NCI-H446 treated with DMSO at 0.1 percent for 48 hours (cell line): ENCODE results near the gene CDC5L.
"Not testable (repeated sequence)": the region's sequence is repeated elsewhere in the genome, so short reads cannot be mapped to it uniquely, and the experiment has no call there.

Experiments used
- DNase-seq: peaks from one replicate; lab custom pipeline; 2025; lab: John Stamatoyannopoulos, UW

CDC5L gene

DNA sequence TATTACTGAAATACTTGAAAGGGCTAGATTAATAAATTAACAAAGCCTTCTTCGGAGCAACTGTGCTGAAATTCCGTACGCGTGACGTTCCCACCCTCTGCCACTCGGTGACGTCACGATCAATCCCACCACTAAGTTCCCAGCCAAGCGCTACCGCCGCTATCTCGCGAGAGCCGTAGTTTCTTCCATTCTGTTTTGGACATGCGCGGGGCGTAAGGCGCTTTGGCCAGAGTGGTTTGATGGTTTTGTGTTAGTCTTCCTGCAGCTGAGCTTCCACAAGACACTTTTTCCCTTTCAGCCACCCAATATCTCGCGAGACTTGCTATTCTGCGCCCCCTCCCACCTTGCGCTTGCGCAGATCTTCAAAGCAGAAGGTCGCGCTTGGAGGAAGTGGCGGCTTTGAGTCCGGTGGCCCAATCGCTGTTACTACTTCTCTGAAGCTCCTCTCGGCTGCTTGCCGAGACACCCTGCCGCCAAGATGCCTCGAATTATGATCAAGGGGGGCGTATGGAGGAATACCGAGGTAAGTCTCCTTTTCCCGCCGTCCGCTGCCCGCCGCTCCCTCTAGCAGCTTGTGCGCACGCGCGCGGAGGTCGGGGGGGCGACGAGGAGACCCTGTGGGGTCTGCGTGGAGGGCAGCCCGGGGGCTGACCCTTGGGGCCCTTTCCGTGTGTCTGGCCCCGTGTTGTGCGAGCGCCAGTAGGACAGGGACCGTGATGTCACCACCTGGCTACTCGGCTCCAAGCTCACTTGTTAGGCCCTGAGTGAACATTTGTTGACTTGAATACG is at the start of gene CDC5L:
TSS of gene CDC5L (plus strand) at position 361 of the 789 bp plus-strand sequence. CDS start at position 479, 118 bp downstream.
- DNase-seq: peak; percentile 98

DNA sequence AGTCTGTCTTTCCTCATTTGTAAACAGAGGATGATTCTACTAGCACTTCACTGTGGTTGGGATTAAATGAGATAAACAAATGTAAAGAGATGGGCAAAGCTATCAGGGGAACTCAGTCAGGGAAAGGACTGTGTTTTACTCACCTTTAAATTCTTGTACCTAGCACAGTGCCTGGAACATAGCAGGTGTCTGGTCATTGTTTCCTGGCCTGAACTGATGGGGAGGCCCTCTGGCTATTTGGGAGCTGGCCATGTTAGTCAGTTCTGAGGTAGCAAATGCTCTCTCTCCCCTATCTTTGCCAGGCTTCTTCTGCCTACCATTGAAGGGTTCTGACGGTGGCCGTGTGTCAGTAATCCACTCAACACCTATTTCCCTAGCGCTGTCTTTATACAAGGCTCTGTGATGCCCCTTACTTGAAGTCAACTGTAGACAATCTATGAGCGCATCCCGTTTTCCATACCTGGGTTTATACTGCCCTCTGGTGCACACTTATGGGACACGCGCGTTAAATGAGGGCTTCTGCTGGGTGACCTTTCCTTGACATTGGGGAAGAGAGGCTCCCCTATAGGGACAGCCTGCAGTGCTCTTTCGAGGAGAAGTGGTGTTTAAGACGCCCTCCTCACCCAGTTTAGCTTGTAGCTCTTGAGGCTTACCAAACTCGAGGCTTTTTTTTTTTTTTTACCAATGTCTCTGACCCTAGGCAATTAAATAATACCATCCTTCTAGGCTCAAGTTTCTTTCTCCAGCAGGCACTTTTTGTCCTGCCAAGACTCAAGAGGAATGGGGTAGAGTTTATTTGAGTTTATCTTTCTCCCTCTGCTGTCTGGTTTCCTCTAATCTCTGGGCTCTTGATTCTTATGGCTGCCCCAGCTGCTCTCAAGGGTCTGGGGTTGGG is 49.0 kb upstream of the CDC5L start:
- peak; percentile 43 for DNase-seq

DNA sequence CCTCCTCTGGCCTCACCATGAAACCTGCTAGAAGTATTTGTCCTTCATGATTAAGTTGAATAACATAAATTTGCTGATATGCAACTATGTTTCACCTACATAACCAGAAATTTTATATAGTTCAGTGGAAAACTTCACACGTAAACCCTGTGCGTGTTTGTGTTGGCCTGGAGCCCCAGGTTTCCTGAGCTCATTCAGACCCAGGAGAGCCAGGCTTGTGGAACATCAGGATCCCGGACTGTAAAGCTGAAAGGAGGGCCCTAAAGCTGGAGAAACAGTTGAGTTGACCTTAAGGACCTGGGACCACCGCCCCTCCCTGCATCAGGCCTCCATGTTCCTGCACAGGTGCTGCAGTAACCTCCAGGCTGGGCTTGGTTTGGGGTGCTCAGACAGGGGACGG is 48.2 kb upstream of the CDC5L start:
- DNase-seq: no peak

DNA sequence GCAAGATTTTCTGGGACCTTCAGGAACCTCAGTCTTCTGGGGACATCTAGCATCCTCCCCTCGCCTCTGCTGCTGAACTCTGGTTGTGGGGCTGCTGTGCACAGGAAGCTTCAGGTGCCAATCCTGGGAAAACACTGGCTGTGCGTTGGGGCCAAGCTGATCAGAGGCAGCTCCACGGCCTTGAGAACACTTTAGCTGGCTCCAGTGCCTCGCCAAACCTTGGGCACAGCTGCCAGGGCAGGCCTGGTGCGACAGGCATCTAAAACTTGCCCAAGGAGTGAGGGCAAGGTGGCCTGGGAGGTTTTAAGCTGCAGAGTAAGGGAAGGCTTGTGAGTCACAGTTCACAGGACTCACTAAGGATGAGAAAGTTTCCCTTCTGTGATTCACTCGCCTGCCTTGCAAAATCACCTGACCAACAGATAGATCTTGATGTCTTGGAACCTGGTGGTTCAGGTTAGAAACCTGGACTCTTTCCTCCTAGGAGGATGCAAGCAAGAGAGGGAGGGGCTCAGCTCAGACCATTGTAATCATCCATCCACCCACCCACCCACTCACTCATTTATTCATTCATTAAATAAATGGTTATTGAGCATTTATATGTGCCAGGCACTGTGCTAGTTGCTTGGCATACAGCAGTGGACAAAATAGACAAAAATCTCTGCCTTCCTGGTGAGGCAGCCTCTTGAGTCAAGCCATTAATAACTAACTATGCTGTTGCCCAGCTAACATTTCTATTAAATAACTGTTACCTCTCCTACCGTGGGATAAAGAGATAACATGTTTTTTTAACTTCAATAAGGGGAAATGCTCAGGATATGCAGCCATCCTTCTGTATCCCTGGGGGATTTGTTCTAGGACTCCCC is 47.5 kb upstream of the CDC5L start:
- DNase-seq: no peak

DNA sequence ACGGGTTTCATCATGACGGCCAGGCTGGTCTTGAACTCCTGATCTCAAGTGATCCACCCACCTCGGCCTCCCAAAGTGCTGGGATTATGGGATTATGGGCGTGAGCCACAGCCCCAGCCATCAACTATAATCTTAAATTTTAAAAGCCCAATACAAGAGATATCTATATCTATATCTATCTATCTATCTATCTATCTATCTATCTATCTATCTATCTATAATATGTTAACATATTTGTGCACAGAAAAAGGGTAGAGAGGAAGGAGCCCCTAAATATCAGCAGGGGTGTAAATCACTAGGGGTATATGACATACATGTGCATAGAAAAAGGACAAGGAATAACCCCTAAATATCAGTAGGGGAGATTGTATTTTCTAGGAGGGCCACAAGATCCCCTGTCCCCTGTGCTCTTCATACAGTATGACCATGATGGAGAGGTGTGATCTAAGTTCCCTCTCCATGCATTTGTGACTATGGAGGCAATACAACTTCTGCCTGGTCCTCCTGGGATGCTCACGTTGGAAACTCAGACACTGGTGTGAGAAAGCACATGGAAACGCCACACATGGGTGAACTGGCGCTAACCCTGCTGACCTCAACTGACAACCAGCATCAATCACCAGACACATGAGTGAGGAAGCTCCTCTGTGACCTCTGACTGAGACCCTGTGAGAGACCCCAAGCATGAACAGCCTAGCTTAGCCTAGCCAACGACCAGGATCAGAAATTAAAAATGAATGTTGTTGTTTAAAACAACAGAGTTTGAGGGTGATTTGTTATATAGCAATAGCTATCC is 46.2 kb upstream of the CDC5L start:
- DNase-seq: no peak

DNA sequence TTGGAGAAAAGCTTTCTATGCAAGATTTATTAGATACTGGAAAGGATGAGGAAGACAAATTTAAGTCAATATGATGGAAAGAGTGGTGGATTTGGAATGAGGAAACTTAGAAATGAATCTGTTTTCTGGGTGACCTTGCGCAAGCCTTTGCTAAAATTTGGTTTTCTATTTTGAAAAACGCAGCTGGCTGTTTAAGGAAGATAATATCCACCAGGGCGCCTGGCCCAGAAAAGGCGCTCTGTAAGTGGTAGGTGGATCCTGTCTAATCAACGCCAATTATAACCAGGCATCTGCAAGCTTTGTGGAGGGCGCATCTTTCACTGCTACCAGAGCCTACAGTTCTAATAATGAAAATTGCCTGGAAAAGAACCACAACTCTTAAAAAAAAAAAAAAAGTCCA is 45.5 kb upstream of the CDC5L start:
- DNase-seq: no peak

DNA sequence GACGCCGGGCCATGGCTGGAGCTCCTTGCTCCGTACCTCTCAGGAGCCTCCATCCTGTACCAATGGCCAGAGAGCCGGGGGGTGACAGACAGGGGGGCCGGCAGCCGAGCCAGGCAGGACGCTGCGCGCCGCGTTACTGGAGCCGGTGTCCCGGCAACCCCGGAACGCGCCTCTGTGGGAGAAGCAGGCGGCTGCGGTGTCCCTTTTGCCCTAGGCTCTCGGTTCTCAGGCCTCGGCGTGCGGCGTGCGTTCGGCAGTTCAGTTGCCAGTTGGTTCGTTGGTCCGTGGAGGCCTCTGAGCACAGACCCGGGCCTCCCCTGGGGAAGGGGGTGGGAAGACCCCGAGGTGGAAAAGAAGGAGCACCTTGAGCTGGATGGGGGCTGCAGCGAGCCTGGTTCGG is 45.0 kb upstream of the CDC5L start, which contains the start of gene SPATS1:
TSS of gene SPATS1 (plus strand) at position 162 of the 400 bp plus-strand sequence. CDS start 446 bp downstream, outside the sequence.
- DNase-seq: no peak

DNA sequence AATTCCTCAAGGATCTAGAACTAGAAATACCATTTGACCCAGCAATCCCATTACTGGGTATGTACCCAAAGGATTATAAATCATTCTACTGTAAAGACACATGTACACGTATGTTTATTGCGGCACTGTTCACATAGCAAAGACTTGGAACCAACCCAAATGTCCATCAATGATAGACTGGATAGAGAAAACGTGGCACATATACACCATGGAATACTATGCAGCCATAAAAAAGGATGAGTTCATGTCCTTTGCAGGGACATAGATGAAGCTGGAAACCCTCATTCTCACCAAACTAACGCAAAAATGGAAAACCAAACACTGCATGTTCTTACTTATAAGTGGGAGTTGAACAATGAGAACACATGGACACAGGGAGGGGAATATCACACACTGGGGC is 40.7 kb upstream of the CDC5L start:
- DNase-seq: not testable (repeated sequence)

DNA sequence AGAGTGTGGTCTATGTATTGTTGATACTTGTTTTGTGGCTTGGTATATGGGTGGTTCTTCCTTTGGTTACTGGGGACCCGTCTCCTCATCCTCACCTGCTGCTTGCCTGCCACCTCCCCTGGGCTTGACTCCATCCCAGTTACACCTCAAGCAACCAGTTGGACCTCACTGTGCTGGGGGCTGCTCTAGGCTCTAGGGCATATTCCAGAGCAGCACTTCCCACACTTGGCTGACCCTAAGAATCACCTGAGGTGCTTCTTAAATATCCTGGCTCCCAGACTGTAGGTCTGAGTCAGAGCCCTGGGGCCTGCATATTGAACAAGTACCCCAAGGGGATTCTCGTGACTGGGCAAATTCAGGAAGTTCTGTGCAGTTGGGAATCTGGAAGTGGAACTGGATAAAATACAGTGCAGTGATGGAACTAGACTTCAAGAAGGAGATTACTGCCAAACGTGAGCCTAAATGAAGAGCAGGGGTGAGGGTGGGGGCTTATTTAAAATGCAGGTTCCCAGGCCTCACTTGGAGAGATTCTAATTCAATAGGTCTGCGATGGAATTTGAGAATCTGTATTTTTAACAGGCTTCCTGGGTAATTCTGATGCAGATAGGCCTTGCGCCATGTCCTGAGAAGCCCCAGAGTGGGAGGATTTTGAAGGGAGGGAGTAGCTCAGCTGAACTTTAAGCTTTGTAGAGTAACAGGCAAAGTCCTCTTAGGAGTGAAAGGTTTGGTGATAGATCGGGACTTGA is 37.4 kb upstream of the CDC5L start:
- DNase-seq: no peak

DNA sequence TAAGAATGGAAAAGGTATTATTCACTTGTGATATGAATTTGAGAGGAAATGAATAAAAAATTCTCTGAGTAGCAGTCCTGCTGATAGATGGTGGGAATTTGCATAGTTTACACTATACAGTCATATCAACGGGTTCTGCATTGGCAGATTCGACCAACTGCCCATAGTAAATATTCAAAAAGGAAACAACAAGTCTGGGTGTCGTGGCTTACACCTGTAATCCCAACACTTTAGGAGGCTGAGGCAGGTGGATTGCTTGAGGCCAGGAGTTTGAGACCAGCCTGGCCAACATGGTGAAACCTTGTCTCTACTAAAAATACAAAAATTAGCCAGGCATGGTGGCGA is 36.9 kb upstream of the CDC5L start:
- not testable (repeated sequence) for DNase-seq

DNA sequence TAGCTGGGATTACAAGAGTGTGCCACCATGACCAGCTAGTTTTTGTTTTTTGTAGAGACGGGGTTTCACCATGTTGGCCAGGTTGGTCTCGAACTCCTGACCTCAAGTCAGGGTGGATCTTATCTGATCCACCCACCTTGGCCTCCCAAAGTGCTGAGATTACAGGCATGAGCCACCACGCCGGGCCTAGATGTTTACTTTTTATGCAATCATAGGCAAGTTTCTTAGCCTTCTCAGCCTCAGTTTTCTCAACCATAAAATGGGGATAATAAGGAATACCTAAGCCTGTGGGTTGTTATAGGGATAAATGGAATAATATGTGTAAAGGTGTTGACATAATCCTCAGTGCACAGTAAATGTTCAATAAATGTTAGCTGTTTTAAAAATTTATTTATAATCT is 35.2 kb upstream of the CDC5L start:
- no peak for DNase-seq

DNA sequence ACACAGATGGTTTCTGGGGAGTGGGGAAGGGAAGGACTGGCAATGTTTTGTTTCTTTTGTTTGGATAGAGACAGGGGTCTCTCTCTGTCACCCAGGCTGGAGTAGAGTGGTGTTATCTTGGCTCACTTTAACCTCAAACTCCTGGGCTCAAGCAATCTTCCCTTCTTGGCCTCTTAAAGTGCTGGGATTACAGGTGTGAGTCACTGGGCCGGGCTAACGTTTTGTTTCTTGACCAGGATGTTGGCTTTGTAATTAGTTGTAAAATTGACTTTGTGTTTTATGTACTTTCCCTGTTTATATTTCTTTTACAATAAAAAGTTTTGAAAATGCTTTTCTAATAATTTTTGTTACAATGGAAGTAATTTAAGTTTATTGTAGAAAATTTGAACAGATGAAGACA is 34.2 kb upstream of the CDC5L start:
- DNase-seq: no peak

DNA sequence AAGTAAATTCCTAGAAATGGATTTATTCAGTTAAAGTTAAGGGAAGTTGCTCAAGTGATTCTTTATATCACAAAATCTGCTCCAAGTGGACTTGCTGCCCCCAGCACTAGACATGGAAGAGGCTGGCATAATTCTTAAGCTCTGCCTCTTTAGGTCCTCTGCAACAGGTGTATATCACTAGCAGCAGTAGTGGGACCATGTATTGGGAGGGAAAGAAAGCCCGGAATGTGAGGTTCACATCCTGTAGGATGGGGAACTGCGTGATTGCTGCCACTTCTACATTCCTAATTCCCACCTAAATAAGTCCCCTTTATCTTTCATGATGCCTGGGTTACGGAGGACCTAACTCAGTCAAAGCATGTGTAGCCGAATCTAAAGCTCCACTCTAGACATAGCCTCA is 31.9 kb upstream of the CDC5L start:
- DNase-seq: no peak

DNA sequence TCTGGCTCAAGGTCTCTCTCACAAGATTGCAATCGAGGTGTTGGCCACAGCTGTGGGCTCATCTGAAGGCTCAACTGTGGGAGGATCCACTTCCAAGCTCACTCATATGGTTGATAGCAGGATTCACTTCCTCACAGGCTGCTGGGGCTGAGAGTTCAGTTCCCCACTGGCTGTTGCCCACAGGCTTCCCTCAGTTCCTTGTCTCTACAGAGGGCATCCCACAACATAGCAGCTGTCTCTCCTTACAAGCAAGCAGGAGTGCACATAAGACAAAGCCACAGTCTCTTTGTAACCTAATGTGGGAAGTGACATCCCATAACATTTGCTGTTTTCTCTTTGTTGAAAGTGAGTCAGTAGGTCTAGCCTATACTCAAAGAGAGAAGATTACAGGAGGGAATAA is 31.0 kb upstream of the CDC5L start:
- no peak for DNase-seq

DNA sequence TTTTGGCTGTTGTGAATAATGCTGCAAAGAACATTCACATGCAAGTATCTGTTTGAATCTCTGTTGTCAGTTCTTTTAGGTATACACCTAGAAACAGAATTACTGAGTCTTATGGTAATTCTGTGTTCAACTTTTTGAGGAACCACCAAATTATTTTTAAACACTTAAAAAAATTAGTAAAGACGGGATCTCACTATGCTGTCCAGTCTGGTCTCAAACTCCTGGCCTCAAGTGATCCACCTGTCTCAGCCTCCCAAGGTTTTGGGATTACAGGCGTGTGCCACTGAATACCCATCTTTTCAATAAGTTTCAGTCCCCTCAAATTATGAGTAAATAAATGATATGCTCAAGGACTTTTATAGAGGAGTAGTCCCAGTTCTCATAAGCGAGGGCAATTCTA is 27.5 kb upstream of the CDC5L start:
- no peak for DNase-seq

DNA sequence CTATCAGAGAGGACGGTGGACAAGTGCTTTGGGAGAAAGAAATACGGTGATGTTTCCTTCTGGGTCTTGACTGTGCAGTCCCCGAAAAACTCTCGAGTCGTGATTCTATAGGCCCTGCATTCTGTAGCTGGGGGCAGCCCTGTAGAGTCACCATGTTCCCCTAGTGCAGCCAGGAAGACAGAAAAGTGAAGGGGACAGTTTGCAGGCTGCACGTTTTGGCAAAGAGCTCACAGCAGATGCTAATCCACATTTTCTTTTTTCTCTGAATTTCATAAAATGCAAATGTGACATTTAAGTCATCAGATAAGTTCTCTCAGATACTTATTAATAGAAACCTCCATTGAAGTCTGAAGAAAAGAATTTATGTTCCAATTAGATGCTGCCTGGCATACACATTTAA is 25.6 kb upstream of the CDC5L start:
- DNase-seq: no peak

DNA sequence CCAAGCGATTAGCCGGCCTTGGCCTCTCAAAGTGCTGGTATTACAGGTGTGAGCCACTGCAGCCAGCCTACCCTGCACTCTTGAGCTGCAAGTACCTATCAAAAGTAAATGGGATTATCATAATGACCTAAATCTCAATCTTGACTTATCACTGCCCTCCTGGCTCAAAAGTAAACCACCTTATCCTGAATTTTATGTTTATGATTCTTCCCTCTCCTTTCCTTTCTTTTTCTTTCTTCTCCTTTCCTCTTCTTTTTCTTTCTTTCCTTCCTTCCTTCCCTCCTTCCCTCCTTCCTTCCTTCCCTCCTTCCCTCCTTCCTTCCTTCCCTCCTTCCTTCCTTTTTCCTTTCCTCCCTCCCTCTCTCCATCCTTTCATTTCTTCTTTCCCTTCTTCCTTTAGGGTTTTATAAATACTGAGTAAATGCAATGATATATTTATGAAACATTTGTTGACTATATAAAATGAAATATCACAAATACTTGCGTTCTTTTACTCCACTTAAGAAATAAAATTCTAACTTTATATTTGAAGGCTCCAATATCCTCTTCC is 24.1 kb upstream of the CDC5L start:
- DNase-seq: no peak

DNA sequence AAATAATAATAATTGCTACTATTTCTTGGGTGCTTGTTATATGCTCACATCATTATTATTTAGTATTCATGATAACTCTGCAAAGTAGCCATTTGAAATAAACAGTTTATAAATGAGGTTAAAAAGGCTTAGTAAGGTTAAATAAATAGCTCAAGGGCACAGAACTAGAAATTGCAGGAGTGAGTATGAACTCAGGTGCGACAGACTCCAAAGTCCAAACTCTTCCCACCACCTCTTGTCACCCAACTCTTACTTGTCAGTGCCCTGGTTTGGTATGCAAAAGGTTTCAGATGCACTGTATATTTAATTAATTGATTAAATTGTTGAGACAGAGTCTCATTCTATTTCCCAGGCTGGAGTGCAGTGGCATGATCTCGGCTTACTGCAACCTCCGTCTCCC is 20.7 kb upstream of the CDC5L start:
- no peak for DNase-seq

DNA sequence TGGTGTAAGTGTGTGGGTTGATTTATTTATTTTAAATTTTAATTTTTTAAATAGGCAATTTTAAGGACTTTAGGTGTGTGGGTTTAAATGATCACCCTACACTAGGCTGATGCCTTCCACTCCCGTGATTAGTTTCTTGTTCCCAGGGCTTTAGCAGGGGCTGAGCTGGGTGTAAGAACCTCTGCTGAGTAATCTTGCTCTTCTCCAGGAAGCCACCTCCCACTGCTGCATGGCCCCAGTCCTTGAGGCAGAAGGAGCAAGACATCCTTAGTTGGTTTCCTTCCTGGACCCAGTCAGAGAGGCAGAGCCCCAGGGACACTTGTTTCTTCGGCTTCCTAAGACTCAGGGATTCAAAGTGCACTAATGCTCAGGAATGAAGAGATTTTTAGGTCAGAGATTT is 19.8 kb upstream of the CDC5L start:
- DNase-seq: no peak

DNA sequence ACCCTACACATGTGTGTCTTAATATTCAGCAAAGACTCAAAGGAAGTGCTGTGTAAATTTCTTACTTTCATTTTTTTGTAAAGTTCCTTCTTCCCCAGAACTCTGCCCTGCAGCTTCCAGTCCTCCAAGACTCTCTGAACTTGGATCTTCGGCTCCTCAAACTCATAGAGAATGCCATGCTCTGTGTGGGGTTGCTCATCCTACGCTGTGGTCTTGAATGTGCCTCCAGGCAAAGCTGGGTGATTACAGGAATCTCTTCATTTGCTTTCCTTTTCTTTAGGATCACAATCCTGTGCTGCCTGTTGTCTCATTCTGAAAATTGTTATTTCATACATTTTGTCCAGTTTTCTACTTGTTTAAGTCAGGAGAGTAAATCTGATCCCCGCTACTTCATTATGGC is 14.5 kb upstream of the CDC5L start:
- no peak for DNase-seq
